Central memory CD8-positive, alpha-beta T cell (primary cell): ENCODE measurements around the gene PLEKHG5.

Source experiments
- ATAC-seq: fragments of 150-1000 bp; cut with Tn5 transposase; replicated peaks from 2 replicates; pipeline ENCODE4 v1.10.0; 2022; ENCODE audit warnings: mild to moderate bottlenecking, moderate FRiP score, moderate number of reproducible peaks; ENCODE audit not compliant: poor library complexity, severe bottlenecking; ENCODE audit errors: extremely low read depth
- DNase-seq, 2 donors: peaks; one replicate each; pipeline ENCODE4 v3.0.0; 2021; ENCODE audit warnings: low spot score in 2 of 2
- H3K27ac Mint-ChIP-seq: one replicate; pipeline ENCODE4 v1.8.0; 2022; ENCODE audit warnings: low read depth, mild to moderate bottlenecking, moderate library complexity, mixed read lengths
- H3K27me3 Mint-ChIP-seq: one replicate; pipeline ENCODE4 v1.8.0; 2022; ENCODE audit warnings: mixed read lengths
- H3K36me3 Mint-ChIP-seq: one replicate; pipeline ENCODE4 v1.8.0; 2022; ENCODE audit warnings: mild to moderate bottlenecking, moderate library complexity, mixed read lengths; ENCODE audit not compliant: insufficient read depth
- H3K4me1 Mint-ChIP-seq: one replicate; pipeline ENCODE4 v1.8.0; 2022; ENCODE audit warnings: mixed read lengths
- H3K4me3 Mint-ChIP-seq: one replicate; pipeline ENCODE4 v1.8.0; 2022; ENCODE audit warnings: mild to moderate bottlenecking, moderate library complexity, mixed read lengths
- H3K9me3 Mint-ChIP-seq: one replicate; pipeline ENCODE4 v1.8.0; 2022; ENCODE audit warnings: mixed read lengths

Gene PLEKHG5

GRCh38 chr1:6477039-6477820, 14.2 kb downstream of the PLEKHG5 start:
- H3K27me3 Mint-ChIP-seq, result peaks cover 7% of the 10 kb centered on the region
- ATAC-seq (no peak), DNase-seq (no peak)
- H3K4me1 Mint-ChIP-seq, result peaks cover 9% of the 10 kb centered on the region
- H3K9me3 Mint-ChIP-seq, result no peaks in the 10 kb centered on the region
- no peak overlapping the region for H3K4me3 Mint-ChIP-seq
- no peaks in the 10 kb centered on the region for H3K36me3 Mint-ChIP-seq
- H3K27ac Mint-ChIP-seq, result no peak overlapping the region

GRCh38 chr1:6476483-6476882, 15.0 kb downstream of the PLEKHG5 start:
- no peaks in the 10 kb centered on the region for H3K36me3 Mint-ChIP-seq
- peaks cover 9% of the 10 kb centered on the region for H3K4me1 Mint-ChIP-seq
- no peaks in the 10 kb centered on the region for H3K9me3 Mint-ChIP-seq
- H3K27me3 Mint-ChIP-seq, result no peaks in the 10 kb centered on the region
- no peak for ATAC-seq
- no peak overlapping the region for H3K4me3 Mint-ChIP-seq
- no peak overlapping the region for H3K27ac Mint-ChIP-seq
- DNase-seq, result no peak

- peak; percentile 63 to 80 for DNase-seq
- peaks cover 9% of the 10 kb centered on the region for H3K4me1 Mint-ChIP-seq
- H3K4me3 Mint-ChIP-seq, result no peak overlapping the region
- no peaks in the 10 kb centered on the region for H3K9me3 Mint-ChIP-seq
- H3K36me3 Mint-ChIP-seq, result no peaks in the 10 kb centered on the region
- no peak overlapping the region for H3K27ac Mint-ChIP-seq
- H3K27me3 Mint-ChIP-seq, result no peaks in the 10 kb centered on the region
- peak; percentile 83 for ATAC-seq
Observed at GRCh38 chr1:6475381-6476133, 15.9 kb downstream of the PLEKHG5 start.

- ATAC-seq (no peak), DNase-seq (no peak)
- Mint-ChIP-seq H3K27me3 (no peaks in the 10 kb centered on the region), H3K36me3 (no peaks in the 10 kb centered on the region), H3K9me3 (no peaks in the 10 kb centered on the region), H3K4me3 (no peak overlapping the region), H3K4me1 (peaks cover 9% of the 10 kb centered on the region), H3K27ac (no peak overlapping the region)
Observed at GRCh38 chr1:6474815-6475282, 16.6 kb downstream of the PLEKHG5 start.

GRCh38 chr1:6473974-6474814, 17.3 kb downstream of the PLEKHG5 start:
- H3K4me3 Mint-ChIP-seq, result no peak overlapping the region
- peaks cover 9% of the 10 kb centered on the region for H3K4me1 Mint-ChIP-seq
- DNase-seq (no peak), ATAC-seq (no peak)
- no peak overlapping the region for H3K27ac Mint-ChIP-seq
- H3K27me3 Mint-ChIP-seq, result no peaks in the 10 kb centered on the region
- no peaks in the 10 kb centered on the region for H3K36me3 Mint-ChIP-seq
- H3K9me3 Mint-ChIP-seq, result no peaks in the 10 kb centered on the region

- Mint-ChIP-seq H3K36me3 (no peaks in the 10 kb centered on the region), H3K4me3 (no peak overlapping the region), H3K4me1 (peaks cover 9% of the 10 kb centered on the region), H3K27ac (no peak overlapping the region), H3K27me3 (no peaks in the 10 kb centered on the region), H3K9me3 (no peaks in the 10 kb centered on the region)
- DNase-seq, result no peak
- no peak for ATAC-seq
Observed at GRCh38 chr1:6473156-6473555, 18.3 kb downstream of the PLEKHG5 start.

GRCh38 chr1:6472391-6472790, 19.1 kb downstream of the PLEKHG5 start:
- H3K36me3 Mint-ChIP-seq, result no peaks in the 10 kb centered on the region
- no peaks in the 10 kb centered on the region for H3K27me3 Mint-ChIP-seq
- no peak overlapping the region for H3K4me3 Mint-ChIP-seq
- no peaks in the 10 kb centered on the region for H3K9me3 Mint-ChIP-seq
- H3K27ac Mint-ChIP-seq, result no peak overlapping the region
- peaks cover 9% of the 10 kb centered on the region for H3K4me1 Mint-ChIP-seq
- ATAC-seq (no peak), DNase-seq (no peak)

- no peak for ATAC-seq
- H3K27ac Mint-ChIP-seq, result no peak overlapping the region
- peaks cover 9% of the 10 kb centered on the region for H3K4me1 Mint-ChIP-seq
- H3K36me3 Mint-ChIP-seq, result no peaks in the 10 kb centered on the region
- H3K27me3 Mint-ChIP-seq, result no peaks in the 10 kb centered on the region
- DNase-seq, result no peak
- H3K4me3 Mint-ChIP-seq, result no peak overlapping the region
- no peaks in the 10 kb centered on the region for H3K9me3 Mint-ChIP-seq
Observed at GRCh38 chr1:6471970-6472368, 19.5 kb downstream of the PLEKHG5 start.

GRCh38 chr1:6471086-6471969, 20.1 kb downstream of the PLEKHG5 start:
- Mint-ChIP-seq H3K4me1 (peaks cover 9% of the 10 kb centered on the region), H3K27me3 (no peaks in the 10 kb centered on the region), H3K9me3 (no peaks in the 10 kb centered on the region), H3K4me3 (no peak overlapping the region), H3K27ac (no peak overlapping the region), H3K36me3 (no peaks in the 10 kb centered on the region)
- ATAC-seq (no peak), DNase-seq (no peak)

- H3K36me3 Mint-ChIP-seq, result no peaks in the 10 kb centered on the region
- no peaks in the 10 kb centered on the region for H3K27me3 Mint-ChIP-seq
- no peak overlapping the region for H3K27ac Mint-ChIP-seq
- no peak for DNase-seq
- ATAC-seq, result no peak
- peaks cover 3% of the 10 kb centered on the region for H3K4me1 Mint-ChIP-seq
- H3K9me3 Mint-ChIP-seq, result no peaks in the 10 kb centered on the region
- H3K4me3 Mint-ChIP-seq, result no peak overlapping the region
Observed at GRCh38 chr1:6470132-6471085, 21.1 kb downstream of the PLEKHG5 start.
